NB4 (cell line): ENCODE measurements around the gene TMOD1.

ENCODE experiments used
- CTCF ChIP-seq: IDR thresholded peaks from one replicate; pipeline ENCODE4 v1.5.1; 2012; ENCODE audit warnings: low read depth, low read length
- MAX ChIP-seq: IDR thresholded peaks from 2 replicates; pipeline ENCODE4 v1.6.1; 2011; ENCODE audit warnings: low read depth, low read length
- POLR2A ChIP-seq: IDR thresholded peaks from 2 replicates; pipeline ENCODE4 v1.6.1; 2011; ENCODE audit warnings: mild to moderate bottlenecking; ENCODE audit not compliant: insufficient read length; ENCODE audit errors: extremely low read depth

- no peak for TF ChIP-seq CTCF
- TF ChIP-seq POLR2A = no peak
- no peak for TF ChIP-seq MAX
Observed at GRCh38 chr9:97527626-97528528, 26.4 kb downstream of the TMOD1 start.
